Measurements from ENCODE around the gene COQ8B.
A peak's percentile ranks its signal among the peaks of the same experiment; 100 is the strongest.

COQ8B gene

DNA sequence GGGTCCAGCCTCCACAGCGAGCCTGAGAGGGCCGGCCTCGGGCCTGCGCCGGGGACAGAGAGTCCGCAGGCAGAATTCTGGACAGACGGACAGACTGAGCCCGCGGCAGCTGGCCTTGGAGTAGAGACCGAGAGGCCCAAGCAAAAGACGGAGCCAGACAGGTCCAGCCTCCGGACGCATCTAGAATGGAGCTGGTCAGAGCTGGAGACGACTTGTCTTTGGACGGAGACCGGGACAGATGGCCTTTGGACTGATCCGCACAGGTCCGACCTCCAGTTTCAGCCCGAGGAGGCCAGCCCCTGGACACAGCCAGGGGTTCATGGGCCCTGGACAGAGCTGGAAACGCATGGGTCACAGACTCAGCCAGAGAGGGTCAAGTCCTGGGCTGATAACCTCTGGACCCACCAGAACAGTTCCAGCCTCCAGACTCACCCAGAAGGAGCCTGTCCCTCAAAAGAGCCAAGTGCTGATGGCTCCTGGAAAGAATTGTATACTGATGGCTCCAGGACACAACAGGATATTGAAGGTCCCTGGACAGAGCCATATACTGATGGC is 716 bp upstream of the COQ8B start:
- DNase-seq = no peak

- no peak for DNase-seq
These were observed 630 bp downstream of the COQ8B start for GRCh38 chr19:40716031-40716481.

DNA sequence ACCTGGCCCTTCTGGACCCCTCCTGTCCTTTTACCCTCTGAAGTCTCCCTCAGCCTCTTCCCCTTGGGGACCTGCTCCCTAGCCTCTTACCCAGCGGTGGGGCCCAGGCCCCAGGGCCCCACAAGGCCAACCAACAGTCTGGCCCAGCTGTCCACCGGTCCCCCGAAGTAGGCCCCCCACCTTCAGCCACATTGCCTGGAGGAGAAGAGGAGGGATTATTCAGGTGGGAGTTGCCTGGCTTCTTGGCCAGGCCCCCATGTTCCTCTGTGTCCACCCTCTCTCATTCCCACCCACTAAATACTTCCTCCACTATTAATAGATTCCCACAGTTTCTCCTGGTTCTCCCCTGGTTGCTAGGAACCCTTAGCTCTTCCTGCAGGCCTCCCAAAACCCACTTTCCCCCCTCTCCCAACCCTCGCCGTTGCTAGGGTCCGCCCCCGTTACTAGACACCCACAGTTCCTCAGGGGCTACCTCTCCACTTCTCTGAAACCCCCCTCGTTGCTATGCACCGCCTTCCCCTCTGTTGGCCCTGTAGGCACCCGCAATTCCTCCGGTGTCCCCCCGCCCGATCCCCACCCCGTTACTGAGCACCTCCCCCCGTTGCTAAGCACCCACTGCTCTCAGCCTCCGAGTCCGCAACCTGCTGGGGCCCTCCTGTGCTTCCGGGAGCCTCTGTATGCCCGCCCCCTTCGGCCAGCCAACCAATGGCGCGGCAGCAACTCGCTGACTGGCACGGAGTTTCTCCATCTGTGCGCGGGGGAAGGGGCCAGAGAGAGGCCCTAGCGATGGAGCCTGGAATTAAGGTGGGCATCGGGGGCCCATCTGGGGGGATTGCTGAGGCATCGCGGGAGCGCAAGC is 2.0 kb downstream of the COQ8B start:
- peak; percentile 88 for DNase-seq

DNA sequence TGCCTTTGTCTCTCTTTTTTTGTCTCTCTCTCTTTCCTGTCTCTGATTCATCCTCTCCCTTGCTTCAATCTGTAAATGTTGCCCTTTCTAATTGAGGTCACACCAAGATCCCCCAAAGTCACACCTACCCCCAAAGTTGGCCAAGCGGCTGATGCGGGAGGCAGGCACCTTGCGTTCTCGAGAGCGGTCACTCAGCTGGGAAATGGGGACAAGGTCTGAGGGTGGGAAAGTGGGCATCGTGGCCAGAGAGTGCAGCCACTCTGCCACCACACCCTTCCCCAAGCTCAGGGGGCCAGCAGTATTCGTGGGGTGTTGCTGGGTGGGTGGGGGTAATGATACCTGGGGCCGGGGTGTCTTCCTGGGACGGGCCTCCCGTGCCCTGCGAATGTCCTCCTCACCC is 2.7 kb downstream of the COQ8B start:
- no peak for DNase-seq

GRCh38 chr19:40709817-40710216 is 6.9 kb downstream of the COQ8B start:
- no peak for DNase-seq

DNA sequence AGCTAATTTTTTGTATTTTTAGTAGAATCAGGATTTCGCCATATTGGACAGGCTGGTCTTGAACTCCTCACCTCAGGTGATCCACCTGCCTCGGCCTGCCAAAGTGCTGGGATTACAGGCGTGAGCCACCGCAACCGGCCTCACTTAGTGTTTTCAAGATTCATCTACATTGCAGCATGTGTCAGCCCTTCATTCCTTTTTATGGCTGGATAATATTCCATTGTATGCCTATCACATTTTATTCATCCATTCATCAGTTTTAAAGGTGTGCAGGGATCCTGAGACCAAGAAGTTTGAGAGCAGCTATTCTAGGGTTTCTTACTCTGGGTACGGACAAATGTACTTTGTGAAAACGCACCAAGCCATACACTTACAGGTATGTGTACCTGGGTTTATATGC is 9.1 kb downstream of the COQ8B start:
- no peak for DNase-seq

GRCh38 chr19:40705950-40706619 is 10.6 kb downstream of the COQ8B start:
- DNase-seq = no peak

GRCh38 chr19:40705362-40705651 is 11.4 kb downstream of the COQ8B start:
- no peak for DNase-seq

DNA sequence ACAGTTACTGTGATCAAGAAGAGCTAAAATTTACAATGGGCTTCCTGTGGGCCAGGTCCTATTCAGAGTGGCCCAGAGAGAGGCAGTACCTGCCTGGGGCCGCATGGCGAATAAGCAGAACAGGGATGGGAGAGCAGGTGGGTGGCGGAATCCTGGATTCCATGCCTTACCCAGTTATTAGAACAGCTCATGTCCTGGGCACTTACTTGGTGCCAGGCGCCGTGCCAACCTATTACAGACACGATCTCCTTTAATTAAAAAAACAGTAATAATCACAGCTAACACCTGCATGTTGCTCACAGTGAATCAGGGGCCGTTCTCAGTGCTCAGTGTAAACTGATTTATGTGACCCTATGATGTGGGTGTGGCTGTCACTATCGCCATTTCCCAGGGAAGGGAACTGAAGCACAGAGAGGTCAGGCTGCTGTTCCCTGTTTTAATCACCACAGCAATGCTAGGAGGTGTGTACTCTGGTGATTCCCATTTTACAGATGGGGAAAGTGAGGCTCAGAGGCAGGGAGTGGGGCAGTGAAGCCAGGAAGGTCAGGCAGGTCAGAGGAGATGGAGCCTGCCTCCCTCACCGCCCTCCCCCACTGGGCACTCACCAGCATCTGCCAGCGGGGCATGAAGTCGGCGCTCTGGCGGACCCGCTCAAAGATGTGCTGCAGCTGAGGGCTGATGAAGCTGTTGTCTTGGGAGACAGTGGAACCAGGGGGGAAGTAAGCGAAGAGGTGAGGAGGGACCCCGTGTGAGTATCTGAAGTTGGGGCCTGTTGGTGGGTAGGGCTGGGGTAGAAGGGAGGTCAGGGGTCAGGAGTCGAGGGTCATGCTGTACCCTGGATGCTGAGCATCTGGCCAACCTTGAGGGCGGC is 12.0 kb downstream of the COQ8B start:
- DNase-seq = no peak

- DNase-seq = no peak
These were observed 13.5 kb downstream of the COQ8B start for GRCh38 chr19:40703029-40703755.

DNA sequence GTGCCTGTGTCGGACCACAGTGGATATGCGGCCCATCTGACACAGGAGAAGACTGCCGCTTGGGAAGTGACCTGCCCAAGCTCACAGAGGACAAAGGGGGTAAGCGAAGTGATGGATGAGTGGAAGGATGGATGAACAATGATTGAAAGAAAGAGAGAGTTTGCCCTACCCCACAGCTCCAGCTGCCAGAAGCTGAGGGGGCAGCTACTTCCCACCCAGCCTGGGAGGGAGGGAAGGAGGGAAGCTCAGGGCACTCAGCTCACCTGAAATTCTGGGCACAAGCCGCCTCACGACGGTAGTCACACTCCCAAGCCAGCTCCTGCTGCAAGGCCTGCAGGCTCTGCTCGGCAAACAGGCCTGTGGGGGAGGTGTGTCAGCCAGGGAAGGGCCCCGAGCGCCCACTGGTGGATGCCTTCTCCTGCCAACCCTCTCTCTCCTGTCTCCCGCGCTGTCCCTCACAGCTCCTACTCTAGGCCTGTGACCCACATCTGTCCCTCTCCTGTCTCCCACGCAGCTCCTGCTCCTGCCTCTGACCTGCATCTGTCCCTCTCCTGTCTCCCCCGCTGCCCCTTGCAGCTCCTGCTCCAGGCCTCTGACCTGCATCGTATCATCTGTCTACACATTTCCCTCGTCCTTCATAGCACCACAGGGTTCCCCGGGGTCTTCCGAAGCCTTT is 14.2 kb downstream of the COQ8B start:
- DNase-seq = no peak

DNA sequence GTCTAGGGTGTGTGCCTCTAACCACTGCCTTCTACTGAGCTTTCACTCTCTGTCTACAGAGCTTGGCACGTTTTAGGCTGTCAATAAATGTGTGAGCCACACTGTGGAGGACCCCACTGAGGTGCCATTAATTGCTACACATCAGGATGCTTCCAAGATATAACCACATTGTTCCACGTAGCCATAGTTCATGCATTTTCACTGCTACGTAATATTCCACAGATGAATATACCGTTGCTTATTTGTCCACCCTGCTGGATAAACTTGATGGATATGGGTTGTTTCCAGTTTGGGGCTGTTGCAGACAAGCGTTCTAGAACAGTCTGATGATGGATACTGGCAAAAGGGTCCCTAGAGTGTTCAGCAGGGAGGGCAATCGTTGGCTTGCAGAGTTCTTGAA is 14.9 kb downstream of the COQ8B start:
- DNase-seq = no peak

- DNase-seq = no peak
These were observed 16.6 kb downstream of the COQ8B start for GRCh38 chr19:40700083-40700482.

GRCh38 chr19:40697007-40697406 is 19.7 kb downstream of the COQ8B start:
- no peak for DNase-seq

- no peak for DNase-seq
These were observed 20.8 kb downstream of the COQ8B start for GRCh38 chr19:40695881-40696280.

DNA sequence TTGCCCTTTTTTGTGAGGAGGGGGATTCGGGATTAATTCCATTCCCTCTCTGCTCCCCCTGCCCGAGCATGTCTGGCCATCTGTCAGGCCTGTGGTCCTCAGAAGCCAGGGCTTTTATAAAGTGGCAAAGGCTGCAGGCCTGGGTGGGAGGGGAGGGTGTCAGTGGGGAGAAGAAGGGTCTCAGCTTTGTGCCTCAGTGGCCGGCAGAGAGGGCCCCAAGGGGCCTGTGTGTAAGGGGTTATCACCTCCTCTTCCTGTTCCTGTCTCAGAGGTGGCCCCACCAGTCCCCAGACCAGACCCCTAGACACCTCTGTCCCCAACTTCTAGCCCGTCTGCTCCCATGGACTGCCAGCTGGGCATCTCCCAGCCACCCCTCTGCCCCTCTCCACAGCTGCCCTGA is 22.8 kb downstream of the COQ8B start:
- DNase-seq = no peak

GRCh38 chr19:40693150-40693788 is 23.4 kb downstream of the COQ8B start:
- no peak for DNase-seq

DNA sequence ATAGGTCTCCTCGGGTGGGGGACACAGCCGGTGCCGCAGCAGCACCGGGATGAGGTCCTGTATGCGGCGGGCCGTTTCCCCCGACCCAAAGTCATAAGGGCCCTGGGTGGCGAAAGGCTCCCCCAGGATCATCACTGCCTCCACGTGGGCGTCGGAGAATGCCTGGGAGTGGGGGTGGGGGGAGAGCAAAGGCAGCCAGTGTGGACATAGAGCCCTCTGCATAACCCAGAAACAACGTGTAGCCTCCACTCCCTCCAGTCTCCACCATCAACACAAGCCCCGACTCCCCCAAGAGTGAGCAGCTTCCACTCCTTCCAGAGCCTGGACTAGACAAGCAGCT is 24.5 kb downstream of the COQ8B start:
- no peak for DNase-seq

DNA sequence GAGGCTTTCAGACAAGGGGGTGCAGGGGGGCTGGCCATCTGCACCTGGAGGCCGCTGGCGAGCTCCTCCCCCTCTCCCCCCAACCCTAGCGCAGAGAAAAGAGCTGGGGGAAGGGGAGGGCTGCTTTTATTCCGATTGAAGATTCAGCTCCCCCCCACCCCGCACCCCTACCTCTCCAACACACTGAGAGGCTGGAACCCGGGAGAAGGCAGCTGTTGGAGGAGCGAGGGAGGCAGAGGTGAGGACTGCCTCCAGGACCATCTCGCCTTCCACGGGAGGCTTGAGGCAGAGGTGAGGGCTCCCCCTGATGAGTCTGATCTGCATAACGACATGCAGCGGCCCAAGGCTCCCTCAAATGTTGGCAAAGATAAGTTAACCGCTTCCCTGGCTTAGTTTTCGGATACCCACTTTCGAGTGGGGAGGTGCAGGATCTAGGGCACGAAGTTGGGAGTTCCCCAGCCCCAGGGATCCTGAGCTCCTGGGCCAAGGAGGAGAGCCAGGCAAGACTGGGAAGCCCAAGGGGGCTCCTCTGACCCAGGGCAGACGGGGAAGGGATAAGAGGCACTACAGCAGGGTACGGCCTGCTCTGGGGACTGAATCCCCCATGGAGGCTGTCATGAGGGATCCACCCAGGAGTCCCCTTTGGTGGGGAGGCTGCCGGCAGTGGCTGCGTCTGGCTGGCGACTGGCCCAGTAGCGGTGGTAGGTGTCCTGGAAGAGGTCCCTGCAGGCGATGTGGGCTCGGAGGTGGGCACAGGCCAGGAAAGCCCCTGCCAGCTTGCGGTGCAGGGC is 25.1 kb downstream of the COQ8B start:
- peak; percentile 94 for DNase-seq

GRCh38 chr19:40690693-40691420 is 25.8 kb downstream of the COQ8B start:
- DNase-seq = peak; percentile 71

All from NCI-H524 treated with DMSO at 0.1 percent for 48 hours (cell line).